22Rv1 (cell line): ENCODE data around the gene MBD6.

Experiments
- CTCF ChIP-seq: fragments of 450-650 bp; IDR thresholded peaks from 2 replicates; pipeline ENCODE4 v1.5.1; 2017; ENCODE audit warnings: mild to moderate bottlenecking
- ZFX ChIP-seq: fragments of 450-650 bp; IDR thresholded peaks from 2 replicates; pipeline ENCODE4 v1.6.1; 2017; ENCODE audit warnings: antibody characterized with exemption, borderline replicate concordance

- no peak for TF ChIP-seq CTCF
- TF ChIP-seq ZFX = no peak
These were observed 26.7 kb downstream of the MBD6 start for GRCh38 chr12:57549203-57549908.
